Measurements from ENCODE around the gene ASPSCR1. TPM values are rescaled to one million over a fixed set of nuclear protein-coding genes. Genes with fewer than 3 reads are reported as not detected.

ASPSCR1 gene
- total RNA-seq, 1 donor from 2014 or later, result 25.6 TPM

DNA sequence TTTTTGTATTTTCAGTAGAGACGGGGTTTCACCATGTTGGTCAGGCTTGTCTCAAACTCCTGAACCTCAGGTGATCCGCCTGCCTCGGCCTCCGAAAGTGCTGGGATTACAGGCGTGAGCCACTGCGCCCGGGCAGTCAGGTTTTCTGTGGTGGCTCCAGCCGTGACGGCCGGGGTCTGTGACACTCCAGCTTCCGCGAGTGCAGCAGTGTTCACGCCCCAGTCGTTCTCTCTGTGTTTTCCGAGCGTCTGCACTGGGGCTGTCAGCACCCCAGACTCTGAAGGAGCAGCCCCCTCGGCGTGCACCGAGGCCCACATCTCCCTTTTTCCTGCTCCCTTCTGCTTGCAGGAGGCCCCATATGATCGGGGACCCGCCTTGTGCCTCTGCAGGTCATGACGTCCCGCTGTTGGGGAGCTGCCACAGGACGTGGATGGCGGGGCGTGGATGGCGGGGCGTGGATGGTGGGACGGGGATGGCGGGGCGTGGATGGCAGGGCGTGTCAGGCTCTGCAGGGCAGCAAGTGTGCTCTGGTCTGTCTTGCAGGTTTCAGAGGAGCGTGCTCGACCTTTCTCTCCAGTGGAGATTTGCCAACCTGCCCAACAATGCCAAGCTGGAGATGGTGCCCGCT, 5.7 kb downstream of the ASPSCR1 start:
- Mint-ChIP-seq H3K9me3 (ENCODE audit: unreplicated experiment) (no peaks in the 10 kb centered on the region), H3K4me1 (ENCODE audit: unreplicated experiment) (no peaks in the 10 kb centered on the region), H3K36me3 (ENCODE audit: low read depth, unreplicated experiment) (peaks cover 4% of the 10 kb centered on the region), H3K27ac (ENCODE audit: unreplicated experiment) (no peak overlapping the region), H3K27me3 (ENCODE audit: unreplicated experiment) (peaks cover 4% of the 10 kb centered on the region), H3K4me3 (ENCODE audit: unreplicated experiment) (no peak overlapping the region)
- no peak for DNase-seq (ENCODE audit: low spot score)
- TF ChIP-seq, protein P1, sequence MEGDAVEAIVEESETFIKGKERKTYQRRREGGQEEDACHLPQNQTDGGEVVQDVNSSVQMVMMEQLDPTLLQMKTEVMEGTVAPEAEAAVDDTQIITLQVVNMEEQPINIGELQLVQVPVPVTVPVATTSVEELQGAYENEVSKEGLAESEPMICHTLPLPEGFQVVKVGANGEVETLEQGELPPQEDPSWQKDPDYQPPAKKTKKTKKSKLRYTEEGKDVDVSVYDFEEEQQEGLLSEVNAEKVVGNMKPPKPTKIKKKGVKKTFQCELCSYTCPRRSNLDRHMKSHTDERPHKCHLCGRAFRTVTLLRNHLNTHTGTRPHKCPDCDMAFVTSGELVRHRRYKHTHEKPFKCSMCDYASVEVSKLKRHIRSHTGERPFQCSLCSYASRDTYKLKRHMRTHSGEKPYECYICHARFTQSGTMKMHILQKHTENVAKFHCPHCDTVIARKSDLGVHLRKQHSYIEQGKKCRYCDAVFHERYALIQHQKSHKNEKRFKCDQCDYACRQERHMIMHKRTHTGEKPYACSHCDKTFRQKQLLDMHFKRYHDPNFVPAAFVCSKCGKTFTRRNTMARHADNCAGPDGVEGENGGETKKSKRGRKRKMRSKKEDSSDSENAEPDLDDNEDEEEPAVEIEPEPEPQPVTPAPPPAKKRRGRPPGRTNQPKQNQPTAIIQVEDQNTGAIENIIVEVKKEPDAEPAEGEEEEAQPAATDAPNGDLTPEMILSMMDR (IDR thresholded peaks at IDR 0.05; ENCODE audit: unreplicated experiment), result no peak

DNA sequence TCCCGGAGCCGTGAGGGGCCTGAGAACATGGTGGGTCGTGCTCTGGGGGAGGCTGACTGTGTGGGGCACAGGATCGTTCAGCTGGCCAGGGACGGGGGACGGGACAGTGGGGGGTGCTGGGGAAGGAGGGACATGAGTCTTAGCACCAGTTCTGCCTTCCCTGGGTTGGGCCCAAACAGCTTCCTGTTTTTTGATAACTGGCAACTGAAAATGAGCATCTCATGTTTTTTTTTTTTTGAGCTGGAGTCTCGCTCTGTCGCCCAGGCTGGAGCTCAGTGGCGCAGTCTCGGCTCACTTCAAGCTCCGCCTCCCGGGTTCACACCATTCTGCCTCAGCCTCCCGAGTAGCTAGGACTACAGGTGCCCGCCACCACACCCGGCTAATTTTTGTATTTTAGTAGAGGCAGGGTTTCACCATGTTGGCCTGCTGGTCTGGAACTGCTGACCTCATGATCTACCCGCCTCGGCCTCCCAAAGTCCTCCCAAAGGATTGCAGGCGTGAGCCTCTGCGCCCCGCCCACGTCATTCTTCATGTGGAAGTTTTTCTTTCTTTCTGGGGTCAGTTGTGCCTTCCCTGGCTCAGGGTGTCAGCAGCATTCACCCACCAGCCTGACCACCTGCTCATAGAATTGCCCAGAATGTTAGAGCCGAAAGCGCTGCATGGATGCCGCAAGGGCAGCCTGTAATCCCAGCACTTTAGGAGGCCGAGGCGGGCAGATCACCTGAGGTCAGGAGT, 6.4 kb downstream of the ASPSCR1 start:
- Mint-ChIP-seq H3K27ac (ENCODE audit: unreplicated experiment) (no peak overlapping the region), H3K4me3 (ENCODE audit: unreplicated experiment) (no peak overlapping the region), H3K36me3 (ENCODE audit: low read depth, unreplicated experiment) (peaks cover 4% of the 10 kb centered on the region), H3K4me1 (ENCODE audit: unreplicated experiment) (no peaks in the 10 kb centered on the region), H3K27me3 (ENCODE audit: unreplicated experiment) (peaks cover 4% of the 10 kb centered on the region), H3K9me3 (ENCODE audit: unreplicated experiment) (no peaks in the 10 kb centered on the region)
- DNase-seq (ENCODE audit: low spot score), result no peak
- TF ChIP-seq, protein P1 (IDR thresholded peaks at IDR 0.05; ENCODE audit: unreplicated experiment), result no peak

DNA sequence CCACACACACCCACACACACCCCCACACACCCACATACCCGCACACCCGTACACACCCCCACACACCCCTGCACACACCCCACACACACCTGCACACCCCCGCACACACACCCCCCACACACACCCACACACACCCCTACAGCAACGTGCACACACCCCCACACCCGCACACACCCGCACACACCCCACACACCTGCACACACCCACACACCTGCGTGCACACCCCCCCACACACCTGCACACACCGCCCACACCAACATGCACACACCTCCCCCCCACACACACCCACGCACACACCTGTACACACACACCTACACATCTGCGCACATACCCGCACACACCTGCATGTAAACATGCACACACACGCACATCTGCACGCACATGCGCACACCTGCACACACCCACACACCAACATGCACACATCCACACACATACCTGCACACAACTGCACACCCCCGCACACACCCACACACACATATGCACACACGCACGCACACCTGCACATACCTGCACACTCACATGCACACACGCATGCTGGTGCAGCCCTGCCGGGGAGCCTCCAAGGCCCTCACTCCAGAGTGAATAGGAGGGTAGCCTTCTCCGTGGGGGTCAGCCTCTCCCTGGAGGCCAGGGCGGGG, 7.5 kb downstream of the ASPSCR1 start:
- peaks cover 4% of the 10 kb centered on the region for H3K36me3 Mint-ChIP-seq (ENCODE audit: low read depth, unreplicated experiment)
- no peak for DNase-seq (ENCODE audit: low spot score)
- no peak overlapping the region for H3K27ac Mint-ChIP-seq (ENCODE audit: unreplicated experiment)
- H3K9me3 Mint-ChIP-seq (ENCODE audit: unreplicated experiment), result no peaks in the 10 kb centered on the region
- no peak overlapping the region for H3K4me3 Mint-ChIP-seq (ENCODE audit: unreplicated experiment)
- TF ChIP-seq, protein P1 (IDR thresholded peaks at IDR 0.05; ENCODE audit: unreplicated experiment), result no peak
- H3K4me1 Mint-ChIP-seq (ENCODE audit: unreplicated experiment), result no peaks in the 10 kb centered on the region
- peaks cover 2% of the 10 kb centered on the region for H3K27me3 Mint-ChIP-seq (ENCODE audit: unreplicated experiment)

GRCh38 chr17:81986606-81987005, 9.2 kb downstream of the ASPSCR1 start:
- TF ChIP-seq, protein P1 (IDR thresholded peaks at IDR 0.05; ENCODE audit: unreplicated experiment), result no peak
- H3K27ac Mint-ChIP-seq (ENCODE audit: unreplicated experiment), result no peak overlapping the region
- H3K4me1 Mint-ChIP-seq (ENCODE audit: unreplicated experiment), result peaks cover 3% of the 10 kb centered on the region
- no peak overlapping the region for H3K4me3 Mint-ChIP-seq (ENCODE audit: unreplicated experiment)
- H3K9me3 Mint-ChIP-seq (ENCODE audit: unreplicated experiment), result no peaks in the 10 kb centered on the region
- no peak for DNase-seq (ENCODE audit: low spot score)
- peaks cover 9% of the 10 kb centered on the region for H3K36me3 Mint-ChIP-seq (ENCODE audit: low read depth, unreplicated experiment)
- peaks cover 5% of the 10 kb centered on the region for H3K27me3 Mint-ChIP-seq (ENCODE audit: unreplicated experiment)

Data from endothelial cell (in vitro differentiated cells).